ENCODE measurements around the gene L3MBTL3.

DNA sequence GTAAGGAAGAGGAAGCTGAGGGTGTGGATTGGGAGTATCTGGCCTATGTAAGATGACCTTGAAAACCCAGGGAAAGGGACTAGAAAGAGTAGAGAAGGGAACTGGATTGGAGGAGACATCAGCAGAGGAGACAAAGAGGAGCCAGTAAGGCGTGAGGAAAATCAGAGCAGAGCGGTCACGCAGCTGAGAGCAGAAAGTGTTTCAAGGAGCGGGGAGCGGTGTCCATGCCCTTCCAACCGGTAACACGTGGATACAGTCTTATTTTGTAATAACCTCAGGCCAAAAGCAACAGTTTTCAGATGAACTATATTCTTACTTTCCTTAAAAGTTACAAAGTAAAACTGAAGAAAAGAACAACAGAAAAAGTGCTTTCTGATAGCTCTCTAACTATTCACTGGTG is 36.3 kb downstream of the L3MBTL3 start:
- TF ChIP-seq, protein P1, sequence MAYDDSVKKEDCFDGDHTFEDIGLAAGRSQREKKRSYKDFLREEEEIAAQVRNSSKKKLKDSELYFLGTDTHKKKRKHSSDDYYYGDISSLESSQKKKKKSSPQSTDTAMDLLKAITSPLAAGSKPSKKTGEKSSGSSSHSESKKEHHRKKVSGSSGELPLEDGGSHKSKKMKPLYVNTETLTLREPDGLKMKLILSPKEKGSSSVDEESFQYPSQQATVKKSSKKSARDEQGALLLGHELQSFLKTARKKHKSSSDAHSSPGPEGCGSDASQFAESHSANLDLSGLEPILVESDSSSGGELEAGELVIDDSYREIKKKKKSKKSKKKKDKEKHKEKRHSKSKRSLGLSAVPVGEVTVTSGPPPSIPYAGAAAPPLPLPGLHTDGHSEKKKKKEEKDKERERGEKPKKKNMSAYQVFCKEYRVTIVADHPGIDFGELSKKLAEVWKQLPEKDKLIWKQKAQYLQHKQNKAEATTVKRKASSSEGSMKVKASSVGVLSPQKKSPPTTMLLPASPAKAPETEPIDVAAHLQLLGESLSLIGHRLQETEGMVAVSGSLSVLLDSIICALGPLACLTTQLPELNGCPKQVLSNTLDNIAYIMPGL (CRISPR knock-in tag; IDR thresholded peaks at IDR 0.05) = no peak
- TF ChIP-seq, protein P2, sequence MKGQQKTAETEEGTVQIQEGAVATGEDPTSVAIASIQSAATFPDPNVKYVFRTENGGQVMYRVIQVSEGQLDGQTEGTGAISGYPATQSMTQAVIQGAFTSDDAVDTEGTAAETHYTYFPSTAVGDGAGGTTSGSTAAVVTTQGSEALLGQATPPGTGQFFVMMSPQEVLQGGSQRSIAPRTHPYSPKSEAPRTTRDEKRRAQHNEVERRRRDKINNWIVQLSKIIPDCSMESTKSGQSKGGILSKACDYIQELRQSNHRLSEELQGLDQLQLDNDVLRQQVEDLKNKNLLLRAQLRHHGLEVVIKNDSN (CRISPR knock-in tag; IDR thresholded peaks at IDR 0.05) = no peak
- TF ChIP-seq, protein P3, sequence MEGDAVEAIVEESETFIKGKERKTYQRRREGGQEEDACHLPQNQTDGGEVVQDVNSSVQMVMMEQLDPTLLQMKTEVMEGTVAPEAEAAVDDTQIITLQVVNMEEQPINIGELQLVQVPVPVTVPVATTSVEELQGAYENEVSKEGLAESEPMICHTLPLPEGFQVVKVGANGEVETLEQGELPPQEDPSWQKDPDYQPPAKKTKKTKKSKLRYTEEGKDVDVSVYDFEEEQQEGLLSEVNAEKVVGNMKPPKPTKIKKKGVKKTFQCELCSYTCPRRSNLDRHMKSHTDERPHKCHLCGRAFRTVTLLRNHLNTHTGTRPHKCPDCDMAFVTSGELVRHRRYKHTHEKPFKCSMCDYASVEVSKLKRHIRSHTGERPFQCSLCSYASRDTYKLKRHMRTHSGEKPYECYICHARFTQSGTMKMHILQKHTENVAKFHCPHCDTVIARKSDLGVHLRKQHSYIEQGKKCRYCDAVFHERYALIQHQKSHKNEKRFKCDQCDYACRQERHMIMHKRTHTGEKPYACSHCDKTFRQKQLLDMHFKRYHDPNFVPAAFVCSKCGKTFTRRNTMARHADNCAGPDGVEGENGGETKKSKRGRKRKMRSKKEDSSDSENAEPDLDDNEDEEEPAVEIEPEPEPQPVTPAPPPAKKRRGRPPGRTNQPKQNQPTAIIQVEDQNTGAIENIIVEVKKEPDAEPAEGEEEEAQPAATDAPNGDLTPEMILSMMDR (IDR thresholded peaks at IDR 0.05) = no peak
- TF ChIP-seq, protein P4, sequence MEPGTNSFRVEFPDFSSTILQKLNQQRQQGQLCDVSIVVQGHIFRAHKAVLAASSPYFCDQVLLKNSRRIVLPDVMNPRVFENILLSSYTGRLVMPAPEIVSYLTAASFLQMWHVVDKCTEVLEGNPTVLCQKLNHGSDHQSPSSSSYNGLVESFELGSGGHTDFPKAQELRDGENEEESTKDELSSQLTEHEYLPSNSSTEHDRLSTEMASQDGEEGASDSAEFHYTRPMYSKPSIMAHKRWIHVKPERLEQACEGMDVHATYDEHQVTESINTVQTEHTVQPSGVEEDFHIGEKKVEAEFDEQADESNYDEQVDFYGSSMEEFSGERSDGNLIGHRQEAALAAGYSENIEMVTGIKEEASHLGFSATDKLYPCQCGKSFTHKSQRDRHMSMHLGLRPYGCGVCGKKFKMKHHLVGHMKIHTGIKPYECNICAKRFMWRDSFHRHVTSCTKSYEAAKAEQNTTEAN (CRISPR knock-in tag; IDR thresholded peaks at IDR 0.05) = no peak
- TF ChIP-seq ETV6 (CRISPR knock-in tag; IDR thresholded peaks at IDR 0.05) = no peak
- TF ChIP-seq, protein P5, sequence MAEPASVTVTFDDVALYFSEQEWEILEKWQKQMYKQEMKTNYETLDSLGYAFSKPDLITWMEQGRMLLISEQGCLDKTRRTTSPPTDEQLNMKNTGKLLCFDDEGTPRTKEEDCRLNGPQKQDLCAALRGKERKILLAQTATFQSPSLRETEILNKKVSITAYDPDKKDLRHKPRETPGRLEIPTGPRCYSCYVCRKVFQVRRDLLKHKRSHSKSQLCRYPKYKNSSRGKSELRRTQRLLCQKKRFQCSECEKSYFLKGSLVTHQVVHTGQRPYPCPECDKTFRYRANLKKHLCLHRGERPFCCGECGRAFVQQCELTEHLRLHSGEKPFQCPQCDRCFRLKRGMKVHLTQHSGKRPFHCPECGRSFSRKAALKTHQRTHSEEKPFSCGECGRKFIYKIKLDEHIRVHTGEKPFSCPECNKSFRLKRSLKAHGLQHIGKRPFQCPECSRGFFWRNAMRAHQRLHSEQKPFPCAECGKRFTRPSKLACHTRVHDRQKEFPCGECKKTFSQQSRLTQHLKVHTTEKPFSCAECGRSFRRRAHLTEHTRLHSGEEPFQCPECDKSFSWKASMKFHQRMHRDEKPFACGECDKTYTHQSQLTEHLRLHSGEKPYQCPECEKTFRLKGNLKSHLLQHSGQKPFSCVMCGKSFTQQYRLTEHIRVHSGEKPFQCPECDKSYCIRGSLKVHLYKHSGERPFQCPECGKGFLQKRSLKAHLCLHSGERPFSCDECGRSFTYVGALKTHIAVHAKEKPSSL (CRISPR knock-in tag; conservative IDR thresholded peaks at IDR 0.05) = no peak
- TF ChIP-seq, protein P6, sequence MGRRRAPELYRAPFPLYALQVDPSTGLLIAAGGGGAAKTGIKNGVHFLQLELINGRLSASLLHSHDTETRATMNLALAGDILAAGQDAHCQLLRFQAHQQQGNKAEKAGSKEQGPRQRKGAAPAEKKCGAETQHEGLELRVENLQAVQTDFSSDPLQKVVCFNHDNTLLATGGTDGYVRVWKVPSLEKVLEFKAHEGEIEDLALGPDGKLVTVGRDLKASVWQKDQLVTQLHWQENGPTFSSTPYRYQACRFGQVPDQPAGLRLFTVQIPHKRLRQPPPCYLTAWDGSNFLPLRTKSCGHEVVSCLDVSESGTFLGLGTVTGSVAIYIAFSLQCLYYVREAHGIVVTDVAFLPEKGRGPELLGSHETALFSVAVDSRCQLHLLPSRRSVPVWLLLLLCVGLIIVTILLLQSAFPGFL (CRISPR knock-in tag; IDR thresholded peaks at IDR 0.05; ENCODE audit: borderline replicate concordance) = no peak
- TF ChIP-seq, protein P7, sequence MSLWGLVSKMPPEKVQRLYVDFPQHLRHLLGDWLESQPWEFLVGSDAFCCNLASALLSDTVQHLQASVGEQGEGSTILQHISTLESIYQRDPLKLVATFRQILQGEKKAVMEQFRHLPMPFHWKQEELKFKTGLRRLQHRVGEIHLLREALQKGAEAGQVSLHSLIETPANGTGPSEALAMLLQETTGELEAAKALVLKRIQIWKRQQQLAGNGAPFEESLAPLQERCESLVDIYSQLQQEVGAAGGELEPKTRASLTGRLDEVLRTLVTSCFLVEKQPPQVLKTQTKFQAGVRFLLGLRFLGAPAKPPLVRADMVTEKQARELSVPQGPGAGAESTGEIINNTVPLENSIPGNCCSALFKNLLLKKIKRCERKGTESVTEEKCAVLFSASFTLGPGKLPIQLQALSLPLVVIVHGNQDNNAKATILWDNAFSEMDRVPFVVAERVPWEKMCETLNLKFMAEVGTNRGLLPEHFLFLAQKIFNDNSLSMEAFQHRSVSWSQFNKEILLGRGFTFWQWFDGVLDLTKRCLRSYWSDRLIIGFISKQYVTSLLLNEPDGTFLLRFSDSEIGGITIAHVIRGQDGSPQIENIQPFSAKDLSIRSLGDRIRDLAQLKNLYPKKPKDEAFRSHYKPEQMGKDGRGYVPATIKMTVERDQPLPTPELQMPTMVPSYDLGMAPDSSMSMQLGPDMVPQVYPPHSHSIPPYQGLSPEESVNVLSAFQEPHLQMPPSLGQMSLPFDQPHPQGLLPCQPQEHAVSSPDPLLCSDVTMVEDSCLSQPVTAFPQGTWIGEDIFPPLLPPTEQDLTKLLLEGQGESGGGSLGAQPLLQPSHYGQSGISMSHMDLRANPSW (CRISPR knock-in tag; conservative IDR thresholded peaks at IDR 0.05; ENCODE audit: low read depth) = no peak
- TF ChIP-seq, protein P8, sequence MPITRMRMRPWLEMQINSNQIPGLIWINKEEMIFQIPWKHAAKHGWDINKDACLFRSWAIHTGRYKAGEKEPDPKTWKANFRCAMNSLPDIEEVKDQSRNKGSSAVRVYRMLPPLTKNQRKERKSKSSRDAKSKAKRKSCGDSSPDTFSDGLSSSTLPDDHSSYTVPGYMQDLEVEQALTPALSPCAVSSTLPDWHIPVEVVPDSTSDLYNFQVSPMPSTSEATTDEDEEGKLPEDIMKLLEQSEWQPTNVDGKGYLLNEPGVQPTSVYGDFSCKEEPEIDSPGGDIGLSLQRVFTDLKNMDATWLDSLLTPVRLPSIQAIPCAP (CRISPR knock-in tag; IDR thresholded peaks at IDR 0.05) = no peak
- TF ChIP-seq, protein P9, sequence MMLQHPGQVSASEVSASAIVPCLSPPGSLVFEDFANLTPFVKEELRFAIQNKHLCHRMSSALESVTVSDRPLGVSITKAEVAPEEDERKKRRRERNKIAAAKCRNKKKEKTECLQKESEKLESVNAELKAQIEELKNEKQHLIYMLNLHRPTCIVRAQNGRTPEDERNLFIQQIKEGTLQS (CRISPR knock-in tag; conservative IDR thresholded peaks at IDR 0.05) = no peak
- TF ChIP-seq, protein P10, sequence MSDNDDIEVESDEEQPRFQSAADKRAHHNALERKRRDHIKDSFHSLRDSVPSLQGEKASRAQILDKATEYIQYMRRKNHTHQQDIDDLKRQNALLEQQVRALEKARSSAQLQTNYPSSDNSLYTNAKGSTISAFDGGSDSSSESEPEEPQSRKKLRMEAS (CRISPR knock-in tag; IDR thresholded peaks at IDR 0.05) = no peak
